GM18907 (cell line): Measurements from ENCODE around the gene DPM3.
"Not testable (repeated sequence)": the region's sequence is repeated elsewhere in the genome, so short reads cannot be mapped to it uniquely, and the experiment has no call there.

Experiments used
- ATAC-seq: cut with Tn5 transposase; IDR thresholded peaks from one replicate; pipeline ENCODE4 v1.9.1; 2021; ENCODE audit warnings: mild to moderate bottlenecking, moderate library complexity; ENCODE audit not compliant: unreplicated experiment

The DPM3 gene

DNA sequence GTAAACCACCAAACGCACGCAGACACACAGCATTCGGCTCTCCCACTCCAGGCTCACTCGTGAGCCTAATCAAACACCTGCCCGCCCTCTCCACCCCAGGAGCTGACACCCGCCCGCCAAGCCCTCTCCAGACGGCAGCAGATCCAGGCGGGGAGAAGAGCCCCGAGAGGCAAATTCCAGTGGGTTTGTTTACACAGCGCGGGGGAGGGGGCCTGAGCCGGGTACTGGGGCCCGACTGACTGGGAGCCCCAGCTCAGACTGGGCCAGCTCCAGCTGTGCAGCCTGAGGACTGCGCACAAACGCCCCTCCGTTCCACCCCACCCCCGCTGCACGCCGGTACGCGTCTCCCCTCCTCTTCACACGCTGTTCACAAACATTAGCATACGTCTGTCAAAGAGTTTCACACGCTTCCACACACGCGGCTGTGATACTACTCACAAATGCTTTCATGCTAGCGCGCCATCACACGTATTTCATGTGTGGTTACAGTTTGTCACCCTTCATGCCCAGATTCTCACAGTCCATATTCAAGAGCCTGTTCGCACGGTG lies 13.7 kb downstream of the DPM3 start:
- no peak for ATAC-seq

DNA sequence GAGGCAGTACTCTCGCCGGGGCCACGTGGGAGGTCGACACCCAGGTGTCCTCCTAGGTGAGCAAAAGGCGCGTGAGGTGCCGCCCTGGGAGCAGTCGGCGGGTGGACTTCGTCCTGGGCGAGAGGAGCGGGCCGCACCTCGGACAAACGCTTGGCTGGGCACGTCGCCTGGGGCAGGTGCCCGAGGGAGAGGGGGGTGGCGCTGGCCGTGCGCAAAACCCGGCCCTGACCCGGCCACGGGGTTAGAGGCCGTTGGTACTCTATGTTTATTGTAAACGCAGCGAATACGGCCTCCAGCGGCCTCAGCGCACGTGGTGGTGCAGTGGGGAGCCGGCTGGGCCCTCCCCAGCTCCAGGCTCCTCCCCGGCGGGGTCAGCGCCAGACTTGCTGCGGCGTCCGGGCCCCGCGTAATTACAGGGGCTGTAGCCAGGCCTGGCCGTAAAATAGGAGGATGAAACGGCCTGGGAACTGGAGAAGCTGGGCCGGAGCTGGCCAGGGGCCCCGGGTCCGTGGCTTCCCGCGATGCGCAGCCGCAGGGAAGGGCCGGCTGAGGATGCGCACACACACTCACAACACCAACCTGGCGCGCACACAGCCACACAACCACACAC lies 14.3 kb downstream of the DPM3 start:
- ATAC-seq: no peak

GRCh38 chr1:155125511-155125945 lies 14.8 kb downstream of the DPM3 start:
- no peak for ATAC-seq

GRCh38 chr1:155124503-155125463 lies 15.5 kb downstream of the DPM3 start:
- no peak for ATAC-seq

GRCh38 chr1:155123801-155124200 lies 16.5 kb downstream of the DPM3 start:
- no peak for ATAC-seq

GRCh38 chr1:155122308-155122707 lies 18.0 kb downstream of the DPM3 start:
- ATAC-seq: no peak

DNA sequence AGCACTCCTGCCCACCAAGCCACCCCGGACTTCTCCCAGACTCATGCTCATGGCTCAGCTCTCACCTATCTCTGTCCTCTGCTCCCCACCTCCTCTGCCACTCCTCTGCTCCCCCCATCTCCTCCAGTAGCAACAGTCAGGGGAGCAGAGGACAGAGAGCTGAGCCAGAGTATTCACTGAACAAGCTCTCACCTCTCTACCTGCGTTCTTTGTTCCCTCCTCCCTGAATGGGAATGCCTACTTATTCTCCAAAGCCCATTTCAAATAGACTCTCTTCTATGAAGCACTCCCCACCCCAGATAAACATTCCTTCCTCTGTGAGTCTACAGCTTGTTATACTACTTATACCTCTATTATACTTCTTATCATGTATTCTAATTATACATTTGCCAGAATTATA lies 19.1 kb downstream of the DPM3 start:
- ATAC-seq: no peak

- no peak for ATAC-seq
These were observed 20.1 kb downstream of the DPM3 start for GRCh38 chr1:155120253-155120652.

DNA sequence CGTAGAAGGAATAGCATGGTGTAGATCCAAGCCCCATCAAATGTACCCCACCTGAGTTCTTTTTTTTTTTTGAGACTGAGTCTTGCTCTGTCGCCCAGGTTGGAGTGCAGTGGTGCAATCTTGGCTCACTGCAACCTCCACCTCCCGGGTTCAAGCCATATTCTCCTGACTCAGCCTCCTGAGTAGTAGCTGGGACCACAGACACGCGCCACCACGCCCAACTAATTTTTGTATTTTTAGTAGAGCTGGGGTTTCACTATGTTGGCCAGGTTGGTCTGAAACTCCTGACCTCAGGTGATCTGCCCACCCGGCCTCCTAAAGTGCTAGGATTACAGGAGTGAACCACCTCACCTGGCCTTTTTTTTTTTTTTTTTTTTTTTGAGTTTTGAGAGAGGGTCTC lies 22.2 kb downstream of the DPM3 start:
- not testable (repeated sequence) for ATAC-seq

GRCh38 chr1:155117610-155118009 lies 22.7 kb downstream of the DPM3 start:
- ATAC-seq: no peak

DNA sequence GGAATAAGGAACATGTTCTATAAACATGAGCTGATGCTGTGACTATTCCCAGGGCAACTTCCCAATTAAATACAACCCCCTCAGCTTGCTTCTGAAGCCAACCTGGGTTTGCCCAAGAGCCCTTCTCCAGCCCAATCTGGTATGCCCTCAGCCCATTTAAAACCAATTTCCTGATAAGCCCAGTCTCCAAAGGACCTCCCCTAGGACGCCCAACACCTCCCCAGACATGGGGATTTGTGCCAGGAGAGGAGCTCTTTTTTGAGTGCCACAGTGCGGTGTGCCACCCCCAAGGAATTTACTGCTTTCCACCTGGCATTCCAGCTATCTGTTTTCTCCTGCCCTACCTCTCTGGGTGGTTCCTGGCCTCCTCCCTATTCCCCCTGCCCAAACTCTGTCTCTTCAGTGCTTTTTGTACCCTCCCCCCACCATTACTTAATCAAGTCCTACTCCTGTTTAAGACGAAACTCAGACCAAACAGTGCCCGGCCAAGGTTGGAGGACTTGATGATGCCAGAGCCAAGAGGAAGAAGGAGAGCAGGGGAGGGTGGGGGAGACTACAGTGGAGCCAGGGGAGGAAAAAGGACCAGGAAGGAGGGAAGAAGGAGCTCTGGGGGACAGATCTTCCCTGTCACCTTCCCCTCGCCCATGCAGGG lies 24.1 kb downstream of the DPM3 start:
- ATAC-seq: no peak

DNA sequence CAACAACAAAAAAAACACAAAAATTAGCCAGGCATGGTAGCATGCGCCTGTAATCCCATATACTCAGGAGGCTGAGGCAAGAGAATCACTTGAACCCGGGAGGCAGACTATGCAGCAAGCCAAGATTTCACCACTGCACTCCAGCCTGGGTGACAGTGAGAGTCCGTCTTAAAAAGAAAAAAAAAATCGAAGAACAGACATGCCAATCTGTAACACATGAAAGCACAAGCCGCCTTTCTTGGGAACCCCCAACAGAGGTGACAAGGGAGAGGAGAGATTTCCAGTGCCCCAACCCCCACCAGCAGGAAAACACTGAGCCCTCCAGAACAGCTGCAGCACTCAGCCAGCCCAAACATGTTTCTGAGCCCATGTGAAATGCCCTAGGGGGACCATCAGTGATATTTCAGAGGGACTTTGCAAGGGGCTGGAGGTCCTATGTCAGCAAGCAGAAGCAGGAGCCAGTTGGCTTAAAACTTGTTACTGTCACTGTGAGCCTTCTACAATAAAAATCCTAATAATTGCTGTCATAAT lies 26.8 kb downstream of the DPM3 start:
- no peak for ATAC-seq

DNA sequence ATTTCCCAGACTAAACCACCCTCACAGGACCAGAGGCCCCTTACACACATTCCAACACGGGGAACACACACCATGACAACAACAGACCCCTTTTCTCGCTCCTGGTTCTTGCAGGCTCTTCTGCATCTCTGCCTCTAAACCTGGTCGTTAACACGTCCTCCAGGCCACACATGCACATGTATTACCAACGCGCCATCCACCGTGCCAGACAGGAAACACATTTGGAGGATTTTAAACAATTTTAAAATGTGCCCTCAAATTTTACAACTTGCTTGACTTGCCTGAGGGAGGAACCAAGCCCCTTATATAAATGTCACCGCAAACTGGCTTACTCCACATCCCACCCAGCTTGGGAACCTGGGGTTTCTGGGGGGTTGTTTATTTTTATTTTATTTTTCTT lies 29.5 kb downstream of the DPM3 start:
- ATAC-seq: no peak

- ATAC-seq: no peak
These were observed 29.9 kb downstream of the DPM3 start for GRCh38 chr1:155110381-155110780.

DNA sequence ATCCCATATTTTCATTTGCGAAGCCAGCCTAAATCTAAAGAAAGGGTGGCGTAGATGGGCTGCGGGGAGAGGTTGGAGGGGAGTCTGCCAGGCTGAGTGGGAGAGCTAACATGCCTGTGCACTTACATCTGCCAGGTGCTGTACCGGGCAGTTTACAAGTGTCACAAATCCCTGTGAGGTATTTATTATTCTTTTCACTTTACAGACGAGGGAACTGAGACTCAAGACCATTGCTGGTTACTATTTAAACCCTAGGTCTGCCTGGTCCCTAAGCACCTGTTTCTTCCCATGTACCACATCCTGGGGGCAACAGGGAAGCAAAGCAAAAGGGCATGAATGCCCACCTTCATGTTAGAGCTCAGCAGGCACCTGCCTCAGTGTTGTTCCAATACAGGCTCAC lies 32.0 kb downstream of the DPM3 start:
- ATAC-seq: no peak

DNA sequence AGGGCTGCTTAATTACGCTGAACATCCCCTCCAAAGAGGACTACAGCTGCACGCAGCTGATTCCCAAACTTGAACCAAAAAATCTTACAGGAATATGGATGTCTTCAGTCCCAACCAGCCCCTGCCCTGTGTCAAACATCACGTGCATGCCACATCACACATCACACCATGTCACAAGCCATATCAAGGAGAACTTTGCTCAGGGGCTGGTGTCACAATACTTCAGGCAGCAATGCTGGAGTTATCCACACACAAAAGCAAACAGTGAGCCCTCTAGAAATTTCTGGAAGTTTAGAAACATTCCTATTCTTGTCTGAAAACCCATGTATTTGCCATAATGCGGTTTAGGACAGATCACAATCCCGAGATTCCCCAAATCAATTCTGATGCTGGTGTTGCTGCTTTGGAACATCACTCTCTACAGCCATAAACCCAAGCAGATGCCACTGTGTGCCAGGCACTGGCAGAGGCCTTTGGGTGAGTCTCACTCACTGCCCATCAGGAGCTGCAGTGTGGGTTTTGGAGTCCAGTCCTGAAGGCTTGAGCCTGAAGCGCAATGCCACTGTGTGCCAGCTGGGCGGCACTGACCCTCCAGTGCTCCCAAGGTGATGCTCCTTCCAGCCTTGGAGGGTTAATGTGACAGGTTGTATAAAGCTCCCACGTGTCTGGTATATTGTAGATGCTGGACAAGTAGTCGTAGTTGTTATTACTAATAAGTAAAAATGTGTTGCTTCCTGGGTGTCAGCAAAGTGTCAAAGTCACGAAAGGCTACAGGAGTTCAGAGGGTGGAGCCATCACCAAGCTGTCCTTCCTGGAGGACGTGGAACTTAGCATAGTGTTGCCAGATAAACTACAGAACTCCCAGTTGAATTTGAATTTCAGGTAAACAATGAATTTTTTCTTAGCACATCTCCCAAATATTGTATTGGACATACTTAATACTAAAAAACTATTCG lies 32.7 kb downstream of the DPM3 start:
- no peak for ATAC-seq

- ATAC-seq: no peak
These were observed 33.5 kb downstream of the DPM3 start for GRCh38 chr1:155106862-155107261.

DNA sequence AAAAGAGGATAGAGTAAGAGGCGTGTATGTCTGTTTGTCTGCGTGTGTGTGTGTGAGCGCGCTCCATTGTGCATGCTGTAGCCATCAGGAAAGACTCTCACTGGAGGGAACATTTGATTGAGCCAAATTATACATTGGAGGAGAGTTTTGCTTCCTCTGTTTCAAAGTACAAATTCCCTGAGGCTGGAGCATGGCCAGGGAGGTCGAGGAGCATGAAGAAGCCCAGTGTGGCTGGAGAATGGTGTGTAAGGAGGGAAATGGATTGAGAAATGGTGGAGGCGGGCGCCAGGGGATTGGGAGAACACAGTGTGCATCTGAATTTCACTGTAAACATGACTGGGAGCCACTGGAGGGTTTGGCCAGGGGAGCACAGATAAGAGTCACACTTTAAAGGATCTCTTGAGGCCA lies 34.7 kb downstream of the DPM3 start:
- ATAC-seq: no peak

DNA sequence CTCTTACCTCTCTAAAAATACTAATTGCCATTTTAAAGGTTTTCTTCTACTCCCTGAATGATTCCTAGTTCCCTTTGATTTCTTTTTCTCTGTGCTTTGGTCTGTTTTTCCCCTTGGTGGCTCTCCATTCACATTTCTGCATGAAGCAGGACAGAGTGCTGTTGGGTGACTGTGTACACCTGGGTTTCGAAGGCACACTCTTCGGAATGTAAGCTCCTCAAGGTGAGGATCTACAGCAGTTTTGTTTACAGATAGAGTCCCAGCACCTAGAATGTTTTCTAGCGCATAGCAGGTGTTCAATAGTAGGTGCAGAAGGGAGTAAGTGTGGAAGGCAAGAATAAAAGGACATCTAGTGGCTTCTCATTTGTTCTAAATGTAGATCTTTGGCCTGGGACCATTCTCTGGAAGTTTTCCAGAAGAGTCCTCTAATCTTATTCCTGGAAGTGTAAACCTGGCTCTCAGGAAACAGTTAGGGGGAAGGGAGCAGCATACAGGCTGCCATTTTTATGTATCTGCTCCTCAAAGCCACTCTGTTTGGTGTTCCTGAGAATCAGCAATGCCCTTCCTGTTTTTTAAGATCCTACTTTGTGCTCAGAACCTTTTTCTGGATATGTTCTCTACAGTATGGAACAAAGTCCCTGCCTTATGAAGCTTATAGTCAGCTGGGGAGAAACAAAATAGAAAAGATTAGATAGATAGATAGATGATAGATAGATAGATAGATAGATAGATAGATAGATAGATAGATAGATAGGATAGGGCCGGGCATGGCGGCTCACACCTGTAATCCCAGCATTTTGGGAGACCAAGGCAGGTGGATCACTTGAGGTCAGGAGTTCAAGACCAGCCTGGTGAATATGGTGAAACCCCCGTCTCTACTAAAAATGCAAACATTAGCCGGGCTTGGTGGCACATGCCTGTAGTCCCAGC lies 35.5 kb downstream of the DPM3 start:
- no peak for ATAC-seq
